NT2/D1 (cell line): ENCODE data around the gene SDC4.

Source experiments
- YY1 ChIP-seq: IDR thresholded peaks from 2 replicates; pipeline ENCODE4 v1.6.1; 2011; ENCODE audit not compliant: insufficient read length, insufficient read depth
- ZNF274 ChIP-seq: IDR thresholded peaks from 2 replicates; pipeline ENCODE4 v1.6.1; 2011; ENCODE audit warnings: mild to moderate bottlenecking, low read depth, low read length

- TF ChIP-seq ZNF274 (no peak), YY1 (no peak)
Observed at GRCh38 chr20:45347297-45347935, 808 bp downstream of the SDC4 start.
